Stimulated activated CD8-positive, alpha-beta memory T cell treated with anti-CD3 and anti-CD28 coated beads, Interleukin-12 subunit alpha, Interleukin-12 subunit beta, amount 100 ng/mL, for 4 hours (primary cell): Measurements from ENCODE around the gene RPL27.

ENCODE experiments used
- DNase-seq: peaks from one replicate; pipeline ENCODE4 v3.0.0-alpha.2; 2020; ENCODE audit warnings: low read depth

RPL27 gene

GRCh38 chr17:43051969-43052368, 53.8 kb downstream of the RPL27 start:
- no peak for DNase-seq
